ENCODE measurements around the gene FHAD1. TPM values are rescaled to one million over a fixed set of nuclear protein-coding genes. Genes with fewer than 3 reads are reported as not detected.
A peak's percentile ranks its signal among the peaks of the same experiment; 100 is the strongest.

Gene FHAD1
- total and polyA plus RNA-seq, 10 of the 15 experiments (the other 5 are each of a cell fraction or from before 2014, with no cell fraction given): 0.09 to 1.0 (median 0.32) TPM; not detected in 2

- TF ChIP-seq ESRRA (IDR thresholded peaks at IDR 0.05; ENCODE audit: low read length) (no peak), IKZF1 (conservative IDR thresholded peaks at IDR 0.05) (peak; percentile 47; the same call in 1 of the 2 replicates), SMC3 (IDR thresholded peaks at IDR 0.05; ENCODE audit: borderline replicate concordance, low read length) (peak; percentile 94), IKZF2 (IDR thresholded peaks at IDR 0.05) (0 out of 4 replicates have a peak, but pooled peaks of 1 of the 2 experiments have one; percentile 9), NFIC (IDR thresholded peaks at IDR 0.05; ENCODE audit: low read depth, low read length) (no peak), STAT1 (conservative IDR thresholded peaks at IDR 0.05) (peak; percentile 78; the same call in 1 of the 2 replicates), RB1 (IDR thresholded peaks at IDR 0.05; ENCODE audit: borderline replicate concordance) (0 out of 2 replicates have a peak, but pooled peaks have one; percentile 21), SRF (IDR thresholded peaks at IDR 0.05; ENCODE audit: low read depth in 2 of 2, low read length in 2 of 2) (peak in 1 of 2 experiments; percentile 70; a peak in 1 of 4 replicates), CREM (IDR thresholded peaks at IDR 0.05; ENCODE audit: low read depth) (no peak), RAD21 (IDR thresholded peaks at IDR 0.05; ENCODE audit: insufficient read depth, low read depth, low read length) (peak; percentile 97), SMARCA5 (IDR thresholded peaks at IDR 0.05) (peak; percentile 42; the same call in 1 of the 2 replicates), USF2 (IDR thresholded peaks at IDR 0.05; ENCODE audit: borderline replicate concordance, low read depth, low read length) (no peak), MLLT1 (IDR thresholded peaks at IDR 0.05) (0 out of 2 replicates have a peak, but pooled peaks have one; percentile 12), SIN3A (IDR thresholded peaks at IDR 0.05; ENCODE audit: low read depth, low read length) (no peak), ZNF24 (IDR thresholded peaks at IDR 0.05) (no peak), ZNF592 (IDR thresholded peaks at IDR 0.05) (no peak), CHD2 (IDR thresholded peaks at IDR 0.05; ENCODE audit: borderline replicate concordance, low read depth, low read length) (no peak), HDAC2 (IDR thresholded peaks at IDR 0.05) (no peak), RELA (IDR thresholded peaks at IDR 0.05; ENCODE audit: borderline replicate concordance, partially characterized antibody) (peak; percentile 3)
These were observed 25.2 kb downstream of the FHAD1 start (continued) for GRCh38 chr1:15272009-15272781.
